ENCODE data around the gene RAB42. TPM values are rescaled to one million over a fixed set of nuclear protein-coding genes. Genes with fewer than 3 reads are reported as not detected.
"Not testable (repeated sequence)": the region's sequence is repeated elsewhere in the genome, so short reads cannot be mapped to it uniquely, and the experiment has no call there.

The RAB42 gene
- total and polyA plus RNA-seq, 11 donors: 0.49 to 13.1 (median 0.96) TPM

GRCh38 chr1:28565726-28566125, 26.3 kb upstream of the RAB42 start:
- no peak for ATAC-seq
- 96 to 98% (median 97%) methylated on average over 6 of the region's 6 CpGs for WGBS, 4 donors
- TF ChIP-seq CTCF (IDR thresholded peaks at IDR 0.05): no peak
- no peak for TF ChIP-seq POLR2A (IDR thresholded peaks at IDR 0.05)

GRCh38 chr1:28566931-28567330, 25.1 kb upstream of the RAB42 start:
- Histone ChIP-seq H3K4me1 (no peaks in the 10 kb centered on the region), H3K27ac (no peak overlapping the region), H3K9me3 (no peaks in the 10 kb centered on the region), H3K36me3 (peaks cover 2 to 99% (median 97%) of the 10 kb centered on the region in 9 donors), H3K4me3 (no peak overlapping the region), H3K27me3 (no peaks in the 10 kb centered on the region)
- WGBS, 4 donors: 86 to 92% (median 89%) methylated on average over 2 of the region's 2 CpGs
- ATAC-seq (no peak), DNase-seq (no peak)
- intact Hi-C loops (cut with DNase I): no loop called here
- TF ChIP-seq CTCF (IDR thresholded peaks at IDR 0.05): no peak
- no peak for TF ChIP-seq POLR2A (IDR thresholded peaks at IDR 0.05)

More at GRCh38 chr1:28565726-28566125, 26.3 kb upstream of the RAB42 start:
- DNase-seq: no peak
- no peak overlapping the region for H3K4me3 ChIP-seq
- peaks cover 2 to 99% (median 97%) of the 10 kb centered on the region in 9 donors for H3K36me3 ChIP-seq
- intact Hi-C loops (cut with DNase I): no loop called here
- no peaks in the 10 kb centered on the region for H3K4me1 ChIP-seq
- H3K9me3 ChIP-seq: no peaks in the 10 kb centered on the region
- H3K27me3 ChIP-seq: no peaks in the 10 kb centered on the region
- H3K27ac ChIP-seq: no peak overlapping the region

GRCh38 chr1:28571911-28572310, 20.2 kb upstream of the RAB42 start:
- ATAC-seq (no peak), DNase-seq (no peak)
- TF ChIP-seq CTCF (IDR thresholded peaks at IDR 0.05): no peak
- no peak for TF ChIP-seq POLR2A (IDR thresholded peaks at IDR 0.05)
- H3K36me3 ChIP-seq: peaks cover 0 to 98% (median 81%) of the 10 kb centered on the region in 9 donors
- no peak overlapping the region for H3K4me3 ChIP-seq
- WGBS, 4 donors: 85 to 90% (median 89%) methylated on average over 4 of the region's 4 CpGs
- peaks cover 0 to 2% (median 0%) of the 10 kb centered on the region in 12 donors for H3K4me1 ChIP-seq
- no peak overlapping the region for H3K27ac ChIP-seq
- intact Hi-C loops (cut with DNase I): no loop called here
- H3K27me3 ChIP-seq: no peaks in the 10 kb centered on the region
- H3K9me3 ChIP-seq: no peaks in the 10 kb centered on the region

- intact Hi-C loops (cut with DNase I); H3K27me3 ChIP-seq; ATAC-seq; H3K9me3 ChIP-seq; H3K4me3 ChIP-seq; H3K4me1 ChIP-seq; H3K27ac ChIP-seq; DNase-seq: not testable (repeated sequence)
- H3K36me3 ChIP-seq: peaks cover 0 to 98% (median 81%) of the 10 kb centered on the region in 9 donors
- 90 to 93% (median 90%) methylated on average over 12 of the region's 12 CpGs for WGBS, 4 donors
These were observed 19.2 kb upstream of the RAB42 start for GRCh38 chr1:28572891-28573290.

GRCh38 chr1:28573564-28573963, 18.5 kb upstream of the RAB42 start:
- 97 to 99% (median 98%) methylated on average over 11 of the region's 11 CpGs for WGBS, 4 donors
- ATAC-seq: no peak
- DNase-seq: no peak
- no peak overlapping the region for H3K4me3 ChIP-seq
- H3K4me1 ChIP-seq: peaks cover 0 to 16% (median 0%) of the 10 kb centered on the region in 12 donors
- TF ChIP-seq POLR2A (IDR thresholded peaks at IDR 0.05) (no peak), CTCF (IDR thresholded peaks at IDR 0.05) (no peak)
- no peaks in the 10 kb centered on the region for H3K9me3 ChIP-seq
- H3K36me3 ChIP-seq: peaks cover 0 to 98% (median 81%) of the 10 kb centered on the region in 9 donors
- intact Hi-C loops (cut with DNase I): no loop called here
- H3K27me3 ChIP-seq: no peaks in the 10 kb centered on the region
- no peak overlapping the region for H3K27ac ChIP-seq
